Nephron (organoid): ENCODE data around the gene SLC46A2.

Experiments
- H3K27ac Mint-ChIP-seq, 3 experiments: 2 replicates each; pipeline ENCODE4 v1.8.0; 2020; ENCODE audit warnings: mixed read lengths in 3 of 3, mild to moderate bottlenecking in 2 of 3, moderate library complexity in 1 of 3
- H3K27me3 Mint-ChIP-seq: 2 replicates; pipeline ENCODE4 v1.8.0; 2021; ENCODE audit warnings: low read depth, mild to moderate bottlenecking, moderate library complexity, mixed read lengths
- H3K36me3 Mint-ChIP-seq: 2 replicates; pipeline ENCODE4 v1.8.0; 2020; ENCODE audit warnings: low read depth, mixed read lengths
- H3K4me1 Mint-ChIP-seq: 2 replicates; pipeline ENCODE4 v1.8.0; 2020; ENCODE audit warnings: mixed read lengths
- H3K4me3 Mint-ChIP-seq, 3 experiments: 2 replicates each; pipeline ENCODE4 v1.8.0; 2020; ENCODE audit warnings: mild to moderate bottlenecking in 3 of 3, mixed read lengths in 3 of 3, moderate library complexity in 2 of 3
- H3K9me3 Mint-ChIP-seq: 2 replicates; pipeline ENCODE4 v1.8.0; 2020; ENCODE audit warnings: mixed read lengths
- CTCF ChIP-seq, 3 experiments: fragments of 200-600 bp; sonication (generic); IDR thresholded peaks; one replicate each; pipeline ENCODE4 v1.5.0; 2021; ENCODE audit warnings: antibody characterized with exemption in 3 of 3; ENCODE audit not compliant: unreplicated experiment in 3 of 3

SLC46A2 gene

GRCh38 chr9:112884721-112885120 lies 6.0 kb downstream of the SLC46A2 start:
- TF ChIP-seq CTCF (IDR thresholded peaks at IDR 0.05; ENCODE audit: unreplicated experiment in 3 of 3): no peak
- no peak overlapping the region for H3K4me3 Mint-ChIP-seq
- peaks cover 9% of the 10 kb centered on the region for H3K27me3 Mint-ChIP-seq
- no peak overlapping the region for H3K27ac Mint-ChIP-seq
- H3K9me3 Mint-ChIP-seq: no peaks in the 10 kb centered on the region
- H3K4me1 Mint-ChIP-seq: peaks cover 7% of the 10 kb centered on the region
- H3K36me3 Mint-ChIP-seq: peaks cover 11% of the 10 kb centered on the region

GRCh38 chr9:112884101-112884500 lies 6.6 kb downstream of the SLC46A2 start:
- Mint-ChIP-seq H3K4me3 (no peak overlapping the region), H3K36me3 (peaks cover 11% of the 10 kb centered on the region), H3K27me3 (peaks cover 3% of the 10 kb centered on the region), H3K9me3 (no peaks in the 10 kb centered on the region), H3K4me1 (peaks cover 7% of the 10 kb centered on the region), H3K27ac (peak overlapping the region in 1 of 3 experiments; percentile 29)
- no peak for TF ChIP-seq CTCF (IDR thresholded peaks at IDR 0.05; ENCODE audit: unreplicated experiment in 3 of 3)

GRCh38 chr9:112881331-112881730 lies 9.3 kb downstream of the SLC46A2 start:
- TF ChIP-seq CTCF (IDR thresholded peaks at IDR 0.05; ENCODE audit: unreplicated experiment in 3 of 3): no peak
- H3K36me3 Mint-ChIP-seq: peaks cover 25% of the 10 kb centered on the region
- no peaks in the 10 kb centered on the region for H3K9me3 Mint-ChIP-seq
- H3K4me1 Mint-ChIP-seq: peaks cover 7% of the 10 kb centered on the region
- H3K27me3 Mint-ChIP-seq: no peaks in the 10 kb centered on the region
- no peak overlapping the region for H3K27ac Mint-ChIP-seq
- no peak overlapping the region for H3K4me3 Mint-ChIP-seq

DNA sequence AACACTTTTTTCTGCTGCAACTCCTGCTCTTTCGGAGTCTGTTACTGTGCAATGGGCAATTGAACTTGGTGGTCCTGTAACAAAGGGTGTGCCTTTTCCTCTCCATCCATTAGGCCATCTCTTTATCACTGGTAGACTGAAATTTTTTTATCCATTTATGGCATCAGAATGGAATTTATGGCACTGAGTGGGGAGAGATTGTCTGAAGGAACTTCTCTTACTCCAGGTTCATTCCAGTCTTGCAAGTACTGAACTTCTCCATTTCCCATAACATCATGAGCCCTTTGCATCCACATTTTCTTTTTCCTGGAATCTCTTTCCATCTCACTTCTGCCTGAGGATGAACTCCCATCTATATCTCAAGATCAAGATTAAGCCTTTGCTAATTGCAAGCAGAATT lies 10.0 kb downstream of the SLC46A2 start:
- H3K4me1 Mint-ChIP-seq: peaks cover 7% of the 10 kb centered on the region
- no peaks in the 10 kb centered on the region for H3K9me3 Mint-ChIP-seq
- no peak overlapping the region for H3K27ac Mint-ChIP-seq
- TF ChIP-seq CTCF (IDR thresholded peaks at IDR 0.05; ENCODE audit: unreplicated experiment in 3 of 3): no peak
- no peak overlapping the region for H3K4me3 Mint-ChIP-seq
- no peaks in the 10 kb centered on the region for H3K27me3 Mint-ChIP-seq
- peaks cover 31% of the 10 kb centered on the region for H3K36me3 Mint-ChIP-seq

- no peaks in the 10 kb centered on the region for H3K27me3 Mint-ChIP-seq
- no peaks in the 10 kb centered on the region for H3K4me1 Mint-ChIP-seq
Observed at GRCh38 chr9:112878752-112879151, 11.9 kb downstream of the SLC46A2 start.

More at GRCh38 chr9:112878752-112879151, 11.9 kb downstream of the SLC46A2 start:
- H3K27ac Mint-ChIP-seq: no peak overlapping the region
- no peak overlapping the region for H3K4me3 Mint-ChIP-seq
- no peaks in the 10 kb centered on the region for H3K9me3 Mint-ChIP-seq
- peaks cover 31% of the 10 kb centered on the region for H3K36me3 Mint-ChIP-seq
- no peak for TF ChIP-seq CTCF (IDR thresholded peaks at IDR 0.05; ENCODE audit: unreplicated experiment in 3 of 3)
